SK-N-SH (cell line): ENCODE data around the gene TMEM271.
"Not testable (repeated sequence)": the region's sequence is repeated elsewhere in the genome, so short reads cannot be mapped to it uniquely, and the experiment has no call there.

Experiments
- CHD2 ChIP-seq: fragments of 150-350 bp; IDR thresholded peaks from 2 replicates; pipeline ENCODE4 v1.6.1; 2018; ENCODE audit warnings: low read length; ENCODE audit not compliant: partially characterized antibody
- GATA2 ChIP-seq: sonication (generic); formaldehyde crosslinking; IDR thresholded peaks from 2 replicates; pipeline ENCODE4 v1.5.0; 2020; ENCODE audit warnings: mild to moderate bottlenecking, missing genetic modification reagents
- IRF3 ChIP-seq: fragments of 150-350 bp; IDR thresholded peaks from 2 replicates; pipeline ENCODE4 v1.6.1; 2016; ENCODE audit warnings: mild to moderate bottlenecking, low read depth, low read length
- MEF2A ChIP-seq: IDR thresholded peaks from 2 replicates; pipeline ENCODE4 v1.4.0; 2012; ENCODE audit warnings: low read depth, borderline replicate concordance
- MXI1 ChIP-seq: IDR thresholded peaks from 2 replicates; pipeline ENCODE4 v1.6.1; 2012; ENCODE audit warnings: mild to moderate bottlenecking, low read depth, low read length, improper control_type of control experiment
- RAD21 ChIP-seq: IDR thresholded peaks from 2 replicates; pipeline ENCODE4 v1.6.1; 2012; ENCODE audit warnings: mild to moderate bottlenecking, low read length
- RCOR1 ChIP-seq: fragments of 150-350 bp; IDR thresholded peaks from 2 replicates; pipeline ENCODE4 v1.6.1; 2017; ENCODE audit warnings: antibody characterized with exemption, low read length
- REST ChIP-seq: IDR thresholded peaks from 2 replicates; pipeline ENCODE4 v1.6.1; 2012; ENCODE audit warnings: mild to moderate bottlenecking, low read depth, low read length, moderate library complexity
- RFX5 ChIP-seq: IDR thresholded peaks from 2 replicates; pipeline ENCODE4 v1.6.1; 2012; ENCODE audit warnings: mild to moderate bottlenecking, improper control_type of control experiment, low read length
- TAF1 ChIP-seq: IDR thresholded peaks from 2 replicates; pipeline ENCODE4 v1.6.1; 2012; ENCODE audit warnings: low read depth, mild to moderate bottlenecking, low read length, moderate library complexity, borderline replicate concordance
- USF1 ChIP-seq: IDR thresholded peaks from 2 replicates; pipeline ENCODE4 v1.4.0; 2012; ENCODE audit warnings: low read depth, borderline replicate concordance
- YY1 ChIP-seq: IDR thresholded peaks from 2 replicates; pipeline ENCODE4 v1.4.0; 2012; ENCODE audit warnings: low read depth, mild to moderate bottlenecking
- TF ChIP-seq, protein P1 (sequence below): fragments of 200-600 bp; sonication (generic); IDR thresholded peaks from 2 replicates; pipeline ENCODE4 v1.6.1; 2017; ENCODE audit warnings: antibody characterized with exemption, mild to moderate bottlenecking, moderate library complexity

DNA sequence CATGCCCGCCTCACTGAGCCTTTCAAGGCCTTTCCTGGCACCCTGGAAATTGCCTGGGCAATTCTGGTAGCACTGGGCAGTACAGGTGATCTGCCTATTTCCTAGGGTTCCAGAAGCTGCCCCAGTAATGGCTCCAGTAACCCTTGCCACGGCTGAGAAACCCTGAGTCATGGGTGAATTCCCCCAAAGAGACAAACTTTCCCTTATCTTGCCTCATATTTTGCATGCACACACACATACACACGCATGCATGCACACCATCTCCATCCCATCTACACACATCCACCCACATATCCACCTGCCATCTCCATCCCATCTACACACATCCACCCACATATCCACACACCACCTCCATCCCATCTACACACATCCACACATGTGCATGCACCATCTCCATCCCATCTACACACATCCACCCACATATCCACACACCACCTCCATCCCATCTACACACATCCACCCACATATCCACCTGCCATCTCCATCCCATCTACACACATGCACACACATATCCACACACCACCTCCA, 21.2 kb downstream of the TMEM271 start:
- TF ChIP-seq RCOR1; MXI1; RAD21; TAF1; IRF3; USF1; YY1; GATA2 (CRISPR knock-in tag); CHD2; REST; MEF2A; RFX5: not testable (repeated sequence)
- TF ChIP-seq, protein P1, sequence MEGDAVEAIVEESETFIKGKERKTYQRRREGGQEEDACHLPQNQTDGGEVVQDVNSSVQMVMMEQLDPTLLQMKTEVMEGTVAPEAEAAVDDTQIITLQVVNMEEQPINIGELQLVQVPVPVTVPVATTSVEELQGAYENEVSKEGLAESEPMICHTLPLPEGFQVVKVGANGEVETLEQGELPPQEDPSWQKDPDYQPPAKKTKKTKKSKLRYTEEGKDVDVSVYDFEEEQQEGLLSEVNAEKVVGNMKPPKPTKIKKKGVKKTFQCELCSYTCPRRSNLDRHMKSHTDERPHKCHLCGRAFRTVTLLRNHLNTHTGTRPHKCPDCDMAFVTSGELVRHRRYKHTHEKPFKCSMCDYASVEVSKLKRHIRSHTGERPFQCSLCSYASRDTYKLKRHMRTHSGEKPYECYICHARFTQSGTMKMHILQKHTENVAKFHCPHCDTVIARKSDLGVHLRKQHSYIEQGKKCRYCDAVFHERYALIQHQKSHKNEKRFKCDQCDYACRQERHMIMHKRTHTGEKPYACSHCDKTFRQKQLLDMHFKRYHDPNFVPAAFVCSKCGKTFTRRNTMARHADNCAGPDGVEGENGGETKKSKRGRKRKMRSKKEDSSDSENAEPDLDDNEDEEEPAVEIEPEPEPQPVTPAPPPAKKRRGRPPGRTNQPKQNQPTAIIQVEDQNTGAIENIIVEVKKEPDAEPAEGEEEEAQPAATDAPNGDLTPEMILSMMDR: not testable (repeated sequence)
